Loucy (cell line): ENCODE data around the gene MAST4.

Source experiments
- CTCF ChIP-seq: fragments of 200-600 bp; sonication (generic); conservative IDR thresholded peaks from 2 replicates; pipeline ENCODE4 v1.5.1; 2014; ENCODE audit warnings: mild to moderate bottlenecking, antibody characterized with exemption, low read length
- EZH2phosphoT487 ChIP-seq: fragments of 200-600 bp; IDR thresholded peaks from 2 replicates; pipeline ENCODE4 v1.6.1; 2018; ENCODE audit warnings: antibody characterized with exemption, mild to moderate bottlenecking, moderate library complexity, borderline replicate concordance

GRCh38 chr5:67020096-67020615 is 424.0 kb downstream of the MAST4 start:
- TF ChIP-seq CTCF (no peak), EZH2phosphoT487 (no peak)
